Effector CD4-positive, alpha-beta T cell (primary cell): Measurements from ENCODE around the gene SLC4A5.
A peak's percentile ranks its signal among the peaks of the same experiment; 100 is the strongest.

Experiments used
- DNase-seq: peaks from one replicate; pipeline ENCODE4 v3.0.0-alpha.2; 2020

SLC4A5 gene

GRCh38 chr2:74307720-74308119 lies 35.5 kb downstream of the SLC4A5 start:
- no peak for DNase-seq

GRCh38 chr2:74304332-74305148 lies 38.7 kb downstream of the SLC4A5 start:
- no peak for DNase-seq

GRCh38 chr2:74302865-74303264 lies 40.4 kb downstream of the SLC4A5 start:
- no peak for DNase-seq

- DNase-seq = no peak
Measured at GRCh38 chr2:74301262-74301661, 42.0 kb downstream of the SLC4A5 start.

GRCh38 chr2:74300506-74300905 lies 42.7 kb downstream of the SLC4A5 start:
- no peak for DNase-seq

DNA sequence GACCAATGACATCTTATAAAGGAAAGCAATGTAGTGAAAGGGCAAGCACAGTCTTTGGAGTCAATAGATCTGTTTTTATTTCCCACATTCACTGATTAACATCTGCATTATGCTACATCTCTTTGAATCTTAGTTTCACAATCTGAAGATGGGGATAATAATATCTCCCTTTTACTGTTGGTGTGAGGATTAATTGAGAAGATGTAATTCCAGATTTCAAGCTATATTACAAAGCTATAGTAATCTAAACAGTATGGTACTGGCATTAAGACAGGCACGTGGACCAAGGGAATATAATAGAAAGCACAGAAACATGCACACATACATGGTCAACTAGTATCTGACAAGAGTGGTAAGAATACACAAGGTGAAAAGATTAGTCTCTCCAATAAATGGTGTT lies 45.3 kb downstream of the SLC4A5 start:
- no peak for DNase-seq

DNA sequence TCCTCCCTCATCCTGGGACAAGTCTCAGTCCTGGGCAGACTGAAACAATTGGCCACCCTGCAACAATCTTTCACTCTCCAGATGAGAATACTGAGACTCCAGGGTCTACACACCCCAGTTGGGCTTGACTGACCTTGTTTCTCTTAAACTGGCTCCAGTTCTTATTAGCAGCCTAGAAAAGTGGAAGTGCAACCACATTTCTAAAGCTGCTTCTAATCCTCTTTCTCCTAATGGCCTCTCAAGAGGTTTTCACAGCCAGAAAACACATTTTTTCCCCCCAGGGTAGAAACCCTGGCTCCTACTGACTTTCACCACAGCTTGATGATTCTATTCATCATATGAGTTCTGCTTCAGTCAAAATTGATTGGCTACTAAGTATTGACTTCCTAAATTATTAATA lies 45.8 kb downstream of the SLC4A5 start:
- DNase-seq = no peak

DNA sequence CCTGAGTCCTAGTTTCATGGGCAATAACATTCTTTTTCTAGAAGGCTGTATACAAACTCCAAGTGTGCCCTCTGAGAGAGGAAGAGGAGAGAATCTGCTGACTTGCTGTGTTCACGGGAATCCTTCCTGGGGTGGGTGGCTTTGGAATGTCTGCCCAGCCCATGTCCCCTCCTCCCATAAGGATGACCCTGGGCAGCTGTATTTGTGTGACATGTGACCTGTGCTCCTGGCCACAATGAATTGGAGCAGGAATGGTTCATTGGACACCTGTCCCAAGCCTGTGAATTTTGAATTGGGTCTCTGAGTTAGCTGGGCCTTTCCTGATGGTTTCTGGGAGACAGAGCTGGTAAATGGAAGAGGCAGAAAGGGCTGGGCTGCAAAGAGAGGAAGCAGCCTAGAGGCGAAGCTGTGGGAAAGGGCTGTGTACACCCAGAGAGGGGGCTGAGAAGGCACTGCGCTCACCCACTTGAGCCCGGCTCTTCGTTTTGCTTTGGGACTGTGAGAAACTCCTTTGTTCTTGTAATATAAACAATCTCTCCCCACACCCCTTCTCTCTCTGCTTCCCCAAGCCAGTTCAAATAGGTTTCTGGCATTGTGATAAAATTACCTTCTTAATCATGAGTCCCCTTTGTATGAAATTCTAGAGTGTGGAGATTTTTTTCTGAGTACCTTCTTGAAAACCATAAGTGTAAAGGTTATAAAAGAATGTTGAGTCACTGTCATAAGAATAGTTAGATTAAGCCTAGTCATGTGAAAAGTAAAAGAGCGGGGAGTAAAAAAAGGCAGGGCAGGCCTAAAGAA lies 49.8 kb downstream of the SLC4A5 start:
- no peak for DNase-seq

- DNase-seq = no peak
Measured at GRCh38 chr2:74292751-74293150, 50.5 kb downstream of the SLC4A5 start.

GRCh38 chr2:74291886-74292621 lies 51.2 kb downstream of the SLC4A5 start:
- DNase-seq = no peak

GRCh38 chr2:74291218-74291544 lies 52.0 kb downstream of the SLC4A5 start:
- DNase-seq = no peak

GRCh38 chr2:74290466-74291217 lies 52.6 kb downstream of the SLC4A5 start:
- DNase-seq = peak; percentile 7

GRCh38 chr2:74290066-74290465 lies 53.1 kb downstream of the SLC4A5 start:
- DNase-seq = no peak

DNA sequence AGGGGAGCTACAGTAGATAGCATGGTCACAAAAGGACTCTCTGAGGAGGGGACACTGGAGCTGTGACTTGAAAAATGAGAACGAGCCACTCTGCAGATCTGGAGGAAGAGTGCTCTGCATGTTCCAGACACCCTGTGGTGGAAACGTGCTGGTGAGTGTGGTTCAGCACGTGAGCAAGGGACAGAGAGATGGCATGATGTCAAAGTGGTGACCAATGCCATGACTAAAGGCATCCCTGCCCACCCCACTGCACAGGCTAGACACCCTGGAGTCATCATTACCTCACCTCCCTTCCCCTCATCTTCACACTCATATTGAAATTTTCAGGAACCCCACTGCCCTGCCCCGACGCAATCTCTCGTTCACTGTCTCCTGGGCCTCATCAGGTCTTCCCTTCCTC lies 56.5 kb downstream of the SLC4A5 start:
- no peak for DNase-seq

- no peak for DNase-seq
Measured at GRCh38 chr2:74281141-74281975, 61.9 kb downstream of the SLC4A5 start.

DNA sequence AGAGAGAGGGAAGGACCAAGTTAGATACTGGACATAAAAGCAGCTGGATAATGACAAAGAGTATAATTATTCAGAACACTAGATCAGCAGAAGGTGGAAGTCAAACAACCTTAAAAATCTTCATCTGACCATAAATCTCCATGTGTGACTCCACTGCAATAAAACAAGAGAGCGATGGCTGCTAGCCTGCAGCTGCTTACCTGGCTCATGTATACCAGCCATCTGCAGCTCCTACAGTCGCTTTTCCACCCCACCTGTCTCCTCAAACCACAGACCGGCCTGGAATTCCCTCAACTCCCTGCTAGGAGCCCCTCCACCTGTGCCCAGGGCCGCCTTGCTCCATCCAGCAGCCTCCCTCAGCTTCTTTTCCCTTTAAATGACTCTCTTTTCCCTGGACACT lies 64.5 kb downstream of the SLC4A5 start:
- DNase-seq = no peak

DNA sequence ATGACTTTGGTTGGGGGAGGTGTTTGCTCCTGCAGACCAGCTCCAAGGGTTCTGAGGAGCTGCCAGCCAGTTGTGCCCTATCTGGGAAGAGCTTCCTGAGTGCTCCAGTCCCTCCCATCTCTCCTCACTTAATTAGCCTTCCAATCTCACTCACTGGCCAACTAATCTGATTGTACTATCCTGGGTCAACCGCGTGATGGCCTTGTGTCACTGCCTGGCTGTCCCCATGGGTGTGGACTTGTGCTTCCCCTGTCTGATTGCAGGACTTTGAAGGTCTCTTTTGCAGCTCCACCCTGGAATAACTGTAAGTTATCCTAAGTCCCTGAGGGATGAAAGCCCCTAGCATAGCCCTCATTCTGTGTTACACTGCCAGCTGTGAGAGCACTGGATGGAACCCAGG lies 65.0 kb downstream of the SLC4A5 start:
- DNase-seq = no peak

GRCh38 chr2:74275228-74275627 lies 68.0 kb downstream of the SLC4A5 start:
- DNase-seq = no peak

DNA sequence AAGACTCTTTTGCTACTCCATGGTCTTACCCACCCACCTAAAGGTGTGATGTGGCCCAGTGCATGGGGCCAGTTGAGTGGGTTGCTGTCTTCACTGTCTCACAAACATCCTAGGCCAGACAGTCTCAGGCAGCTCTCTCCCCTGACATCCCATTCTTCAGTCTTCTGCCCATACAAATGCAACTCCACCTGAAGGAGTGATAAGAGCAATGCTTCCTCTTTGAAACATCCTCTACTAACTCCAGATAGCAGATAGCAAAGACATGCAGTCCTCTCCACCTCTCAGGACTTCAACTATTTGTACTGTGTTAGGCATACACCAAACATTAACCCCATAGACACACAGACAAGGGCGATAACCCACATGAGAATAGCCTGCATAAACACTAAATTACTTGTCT lies 73.5 kb downstream of the SLC4A5 start:
- no peak for DNase-seq

DNA sequence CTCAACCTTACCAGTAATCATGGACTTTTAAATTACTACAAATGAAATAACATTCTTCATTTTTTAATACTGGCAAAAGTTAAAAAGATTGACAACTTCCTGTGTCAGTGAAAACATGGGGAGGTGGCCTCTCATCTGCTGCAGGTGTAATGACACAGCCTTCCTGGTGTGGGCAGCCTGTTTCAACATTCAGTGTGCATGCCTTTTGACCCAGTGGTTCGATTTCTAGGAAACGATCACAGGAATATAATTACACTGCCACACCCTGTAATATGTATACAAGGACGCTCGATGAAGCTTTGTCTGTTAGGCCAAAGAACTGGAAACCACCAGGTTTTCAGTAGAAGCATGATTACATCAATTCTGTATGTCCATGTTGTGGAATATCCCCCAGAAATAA lies 76.1 kb downstream of the SLC4A5 start:
- peak; percentile 43 for DNase-seq

DNA sequence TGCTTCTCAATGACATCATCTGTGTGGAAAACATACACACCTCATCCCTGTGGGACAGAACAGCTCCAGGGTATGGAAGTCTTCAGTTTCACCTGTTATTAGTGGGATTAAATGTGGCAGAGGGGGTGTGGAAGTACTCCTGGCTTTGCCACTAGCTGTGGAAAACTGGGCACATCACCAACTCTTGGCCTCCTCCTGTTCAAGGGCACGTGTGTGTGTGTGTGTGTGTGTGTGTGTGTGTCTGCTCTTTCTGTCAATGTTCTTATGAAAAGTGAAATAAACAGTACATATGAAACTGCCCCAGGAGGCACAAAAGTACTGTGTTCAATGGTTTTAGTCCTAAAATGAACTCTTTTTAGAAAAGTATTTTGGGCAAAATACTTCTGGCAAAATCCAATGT lies 78.9 kb downstream of the SLC4A5 start:
- no peak for DNase-seq

DNA sequence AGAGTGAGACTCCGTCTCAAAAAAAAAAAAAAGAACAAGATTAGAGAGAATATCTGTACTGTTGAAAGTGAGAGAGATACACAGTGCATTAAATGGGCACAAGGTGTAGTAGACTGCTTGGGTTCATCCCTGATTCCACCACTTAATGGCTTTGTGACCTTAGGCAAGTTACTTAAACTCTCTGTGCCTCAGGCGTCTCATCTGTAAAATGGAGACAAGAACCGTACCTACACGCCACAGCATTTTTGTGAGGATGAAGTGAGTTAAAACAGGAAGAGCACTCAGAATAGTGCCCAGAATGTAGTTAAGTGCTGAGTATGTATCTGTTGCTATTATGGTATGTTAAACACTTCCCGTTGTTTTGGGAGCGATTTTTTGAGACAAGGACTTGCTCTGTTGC lies 80.5 kb downstream of the SLC4A5 start:
- DNase-seq = no peak
